ENCODE results near the gene OSBP2.

The OSBP2 gene

GRCh38 chr22:30876915-30877553, 182.4 kb downstream of the OSBP2 start:
- FAIRE-seq (no peak), DNase-seq (ENCODE audit: insufficient read length, low spot score) (no peak)
- no peak for TF ChIP-seq CTCF (IDR thresholded peaks at IDR 0.05; ENCODE audit: insufficient read depth, missing control alignments)

GRCh38 chr22:30877662-30878515, 183.2 kb downstream of the OSBP2 start:
- no peak for TF ChIP-seq CTCF (IDR thresholded peaks at IDR 0.05; ENCODE audit: insufficient read depth, missing control alignments)
- DNase-seq (ENCODE audit: insufficient read length, low spot score) (no peak), FAIRE-seq (no peak)

- TF ChIP-seq CTCF (IDR thresholded peaks at IDR 0.05; ENCODE audit: insufficient read depth, missing control alignments): no peak
- DNase-seq (ENCODE audit: insufficient read length, low spot score) (no peak), FAIRE-seq (no peak)
Measured at GRCh38 chr22:30878516-30879414, 184.1 kb downstream of the OSBP2 start.

GRCh38 chr22:30879415-30879797, 184.7 kb downstream of the OSBP2 start:
- no peak for DNase-seq (ENCODE audit: insufficient read length, low spot score)
- no peak for TF ChIP-seq CTCF (IDR thresholded peaks at IDR 0.05; ENCODE audit: insufficient read depth, missing control alignments)
- FAIRE-seq: no peak

GRCh38 chr22:30880181-30880601, 185.5 kb downstream of the OSBP2 start:
- DNase-seq (ENCODE audit: insufficient read length, low spot score): no peak
- TF ChIP-seq CTCF (IDR thresholded peaks at IDR 0.05; ENCODE audit: insufficient read depth, missing control alignments): no peak
- FAIRE-seq: no peak

- TF ChIP-seq CTCF (IDR thresholded peaks at IDR 0.05; ENCODE audit: insufficient read depth, missing control alignments): no peak
- FAIRE-seq: no peak
- DNase-seq (ENCODE audit: insufficient read length, low spot score): no peak
Measured at GRCh38 chr22:30880847-30881246, 186.2 kb downstream of the OSBP2 start.
